GM12874 (cell line): ENCODE data around the gene RIT2.

Experiments
- TF ChIP-seq, protein P1 (sequence below): IDR thresholded peaks from 2 replicates; pipeline ENCODE4 v1.5.1; 2011; ENCODE audit warnings: low read depth, mild to moderate bottlenecking, control low read depth, low read length, moderate library complexity; ENCODE audit not compliant: insufficient read depth

Gene RIT2

DNA sequence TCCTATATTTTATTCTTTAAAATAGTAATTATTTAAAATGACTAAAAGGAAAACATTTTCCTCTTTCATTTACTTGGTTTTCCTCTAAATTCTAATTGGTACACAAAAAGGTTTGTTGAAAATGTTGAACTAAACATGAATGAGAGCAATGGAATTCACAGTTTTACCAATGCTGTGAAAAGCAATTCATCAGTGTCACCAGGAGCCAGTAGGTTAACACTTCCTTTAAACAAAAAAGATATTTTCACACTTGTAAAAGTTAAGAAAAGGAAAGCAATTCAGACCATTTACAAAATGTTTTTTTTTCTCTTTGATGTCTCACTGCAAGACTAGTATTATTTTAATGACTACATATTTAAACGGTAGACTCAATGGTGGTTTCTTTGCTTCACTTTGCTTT, 341.6 kb downstream of the RIT2 start:
- TF ChIP-seq, protein P1, sequence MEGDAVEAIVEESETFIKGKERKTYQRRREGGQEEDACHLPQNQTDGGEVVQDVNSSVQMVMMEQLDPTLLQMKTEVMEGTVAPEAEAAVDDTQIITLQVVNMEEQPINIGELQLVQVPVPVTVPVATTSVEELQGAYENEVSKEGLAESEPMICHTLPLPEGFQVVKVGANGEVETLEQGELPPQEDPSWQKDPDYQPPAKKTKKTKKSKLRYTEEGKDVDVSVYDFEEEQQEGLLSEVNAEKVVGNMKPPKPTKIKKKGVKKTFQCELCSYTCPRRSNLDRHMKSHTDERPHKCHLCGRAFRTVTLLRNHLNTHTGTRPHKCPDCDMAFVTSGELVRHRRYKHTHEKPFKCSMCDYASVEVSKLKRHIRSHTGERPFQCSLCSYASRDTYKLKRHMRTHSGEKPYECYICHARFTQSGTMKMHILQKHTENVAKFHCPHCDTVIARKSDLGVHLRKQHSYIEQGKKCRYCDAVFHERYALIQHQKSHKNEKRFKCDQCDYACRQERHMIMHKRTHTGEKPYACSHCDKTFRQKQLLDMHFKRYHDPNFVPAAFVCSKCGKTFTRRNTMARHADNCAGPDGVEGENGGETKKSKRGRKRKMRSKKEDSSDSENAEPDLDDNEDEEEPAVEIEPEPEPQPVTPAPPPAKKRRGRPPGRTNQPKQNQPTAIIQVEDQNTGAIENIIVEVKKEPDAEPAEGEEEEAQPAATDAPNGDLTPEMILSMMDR: no peak

DNA sequence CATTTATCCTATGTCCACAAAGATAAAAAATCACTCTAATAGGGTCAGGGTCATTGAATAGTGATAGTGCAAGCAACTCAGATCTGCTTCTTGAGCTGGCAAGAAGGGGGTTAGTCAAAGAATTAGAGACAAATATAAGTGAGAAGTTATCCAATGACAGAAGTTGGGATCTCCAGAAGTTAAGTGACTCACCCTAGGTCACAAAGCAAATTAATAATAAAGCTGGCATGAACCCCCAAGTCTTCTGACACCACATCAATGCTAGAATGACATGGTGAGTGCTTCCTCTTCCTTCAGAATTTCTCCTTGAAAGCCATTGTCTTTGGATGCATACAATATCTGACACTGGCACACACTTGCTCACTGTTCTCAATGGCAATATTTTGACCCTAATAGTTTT, 343.5 kb downstream of the RIT2 start:
- TF ChIP-seq, protein P1: no peak

DNA sequence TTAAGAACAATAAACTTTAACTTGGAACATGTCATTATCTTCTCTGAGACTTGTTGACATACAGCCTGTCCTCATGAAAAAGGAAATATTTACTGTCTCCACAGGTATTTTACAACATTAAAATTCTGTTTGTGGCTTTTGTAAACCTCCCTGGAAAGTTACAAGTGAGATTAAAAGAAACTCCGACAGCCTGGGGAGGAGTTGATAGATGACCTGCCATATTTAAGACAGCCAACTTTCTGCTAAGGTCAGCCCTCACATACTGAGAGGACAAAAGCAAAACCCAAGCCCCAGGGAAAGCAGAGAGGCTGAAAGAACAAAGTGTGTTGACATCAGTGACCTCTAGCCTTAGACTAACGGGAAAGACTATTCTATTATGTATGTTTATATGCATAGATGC, 350.2 kb downstream of the RIT2 start:
- TF ChIP-seq, protein P1: no peak

DNA sequence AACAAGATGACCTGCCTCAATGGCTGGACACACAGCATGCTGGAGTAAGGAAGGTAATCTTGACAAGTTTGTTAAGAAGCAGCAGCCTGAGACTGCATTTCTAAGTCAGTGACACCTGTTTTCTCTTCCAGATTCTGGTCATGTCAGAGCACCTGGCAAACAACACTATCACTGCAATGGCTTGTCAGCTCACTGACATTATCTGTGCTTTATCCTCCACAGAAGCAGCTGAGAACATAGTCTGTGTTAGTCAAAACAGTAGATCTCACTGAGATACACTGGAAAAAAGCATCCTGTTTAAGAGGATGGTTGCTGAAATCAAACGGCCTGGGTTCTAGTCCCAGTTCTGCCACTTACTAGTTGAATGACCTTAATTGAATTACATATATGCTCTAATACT, 355.2 kb downstream of the RIT2 start:
- TF ChIP-seq, protein P1: no peak

DNA sequence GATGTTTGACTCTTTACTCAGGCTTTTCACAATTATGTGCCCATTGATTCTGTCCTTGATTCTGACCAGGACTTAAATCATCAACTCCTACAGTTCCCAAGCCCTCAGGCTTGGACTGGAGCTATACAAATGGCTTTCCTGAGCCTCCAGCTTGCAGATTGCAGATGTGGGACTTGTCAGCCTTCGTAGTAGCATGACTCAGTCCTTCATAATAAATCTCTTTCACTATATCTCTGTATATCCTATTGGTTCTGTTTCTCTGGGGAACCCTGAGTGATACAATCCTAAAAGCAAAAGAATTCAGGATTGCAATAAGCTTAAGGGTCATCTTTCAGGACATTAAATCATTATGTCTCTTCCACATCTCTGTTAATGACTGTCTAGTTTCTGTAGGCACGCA, 356.6 kb downstream of the RIT2 start:
- TF ChIP-seq, protein P1: no peak

DNA sequence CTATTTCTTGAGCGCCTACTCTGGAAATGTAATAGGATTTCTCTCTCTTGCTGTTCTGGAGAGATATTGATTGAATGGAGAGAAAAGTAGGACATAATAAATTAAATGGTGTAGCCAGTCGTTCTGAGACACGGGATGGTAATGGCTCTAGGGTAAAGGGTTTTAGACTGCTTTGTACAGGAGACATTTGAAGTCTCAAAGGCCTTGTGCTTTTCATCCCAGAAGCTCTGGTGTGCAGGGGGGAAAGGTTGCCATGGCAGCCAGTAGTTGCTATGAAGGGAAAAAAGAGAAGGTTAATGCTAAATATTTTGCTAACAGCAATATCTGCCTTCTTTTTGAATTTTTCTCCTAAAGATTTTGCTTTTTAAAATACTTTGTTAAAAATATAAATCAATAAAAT, 359.3 kb downstream of the RIT2 start:
- TF ChIP-seq, protein P1: no peak

DNA sequence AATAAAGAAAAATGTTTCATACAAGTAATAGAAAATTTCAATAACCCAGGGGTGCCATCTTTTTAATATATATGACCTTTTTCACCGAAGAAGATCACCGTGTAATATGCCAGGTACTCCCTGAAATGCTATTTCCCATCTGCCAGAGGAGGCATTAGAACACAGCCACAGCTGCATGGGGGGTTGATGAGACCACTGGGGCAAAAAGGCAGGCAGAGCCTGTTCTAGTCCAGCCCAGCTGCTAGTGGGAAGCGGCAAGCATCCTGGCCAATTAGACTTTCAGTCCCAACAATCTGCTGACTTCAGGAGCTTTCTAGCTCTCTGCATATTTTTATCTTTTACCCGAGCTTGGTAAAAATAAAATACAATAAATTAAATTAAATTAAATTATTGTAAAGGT, 362.6 kb downstream of the RIT2 start:
- TF ChIP-seq, protein P1: no peak

DNA sequence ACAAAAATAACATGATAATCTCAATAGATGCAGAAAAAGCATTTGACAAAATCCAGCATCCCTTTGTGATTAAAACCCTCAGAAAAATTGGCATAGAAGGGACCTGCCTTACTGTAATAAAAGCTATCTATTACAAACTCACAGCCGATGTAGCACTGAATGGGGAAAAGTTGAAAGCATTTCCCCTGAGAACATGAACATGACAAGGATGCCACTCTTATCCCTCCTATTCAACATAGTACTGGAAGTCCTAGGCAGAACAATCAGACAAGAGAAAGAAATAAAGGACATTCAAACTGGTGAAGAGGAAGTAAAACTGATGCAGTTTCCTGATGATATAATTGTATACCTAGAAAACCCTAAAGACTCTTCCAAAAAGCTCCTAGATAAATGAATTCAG, 368.7 kb downstream of the RIT2 start:
- TF ChIP-seq, protein P1: no peak
